ENCODE results near the gene GRID2. TPM values are rescaled to one million over a fixed set of nuclear protein-coding genes. Genes with fewer than 3 reads are reported as not detected.
"Not testable (repeated sequence)": the region's sequence is repeated elsewhere in the genome, so short reads cannot be mapped to it uniquely, and the experiment has no call there.

GRID2 gene
- polyA plus RNA-seq, 1 donor from 2014 or later = 14.9 TPM

- TF ChIP-seq EZH2 (IDR thresholded peaks at IDR 0.05; ENCODE audit: borderline replicate concordance, insufficient read depth, low read length, poor library complexity, severe bottlenecking) (no peak), EP300 (conservative IDR thresholded peaks at IDR 0.05; ENCODE audit: poor library complexity, severe bottlenecking) (no peak), RAD21 (conservative IDR thresholded peaks at IDR 0.05) (no peak), TAF1 (IDR thresholded peaks at IDR 0.05; ENCODE audit: low read depth) (no peak), SMC3 (conservative IDR thresholded peaks at IDR 0.05; ENCODE audit: poor library complexity) (no peak)
- H3K4me2 ChIP-seq (ENCODE audit: low read length) = no peak overlapping the region
- H3K79me2 ChIP-seq (replicated peaks; ENCODE audit: insufficient read depth, low read length) = no peaks in the 10 kb centered on the region
- no peaks in the 10 kb centered on the region for H3F3A ChIP-seq (ENCODE audit: insufficient read depth, low read length, poor library complexity, severe bottlenecking)
- no peaks in the 10 kb centered on the region for H3K36me3 ChIP-seq (ENCODE audit: insufficient read depth, low read length)
- H4K20me1 ChIP-seq (ENCODE audit: insufficient read depth) = no peaks in the 10 kb centered on the region
- H3K4me3 ChIP-seq (ENCODE audit: low read length) = no peak overlapping the region
- H3K27ac ChIP-seq (ENCODE audit: low read length) = no peak overlapping the region
- H2AFZ ChIP-seq (ENCODE audit: low read depth, low read length) = no peak overlapping the region
- H3K27me3 ChIP-seq (ENCODE audit: insufficient read depth, low read depth, low read length) = no peaks in the 10 kb centered on the region
- no peaks in the 10 kb centered on the region for H3K9me2 ChIP-seq (ENCODE audit: insufficient read depth, low read length)
- no peaks in the 10 kb centered on the region for H3K9me3 ChIP-seq (ENCODE audit: low read length)
- no peak overlapping the region for H3K9ac ChIP-seq (ENCODE audit: low read length)
Measured at GRCh38 chr4:92399032-92399431, 95.3 kb downstream of the GRID2 start.

GRCh38 chr4:92403525-92403924, 99.8 kb downstream of the GRID2 start:
- not testable (repeated sequence) for H3K4me3 ChIP-seq (ENCODE audit: low read length); H4K20me1 ChIP-seq (ENCODE audit: insufficient read depth); H3K79me2 ChIP-seq (replicated peaks; ENCODE audit: insufficient read depth, low read length); H3K36me3 ChIP-seq (ENCODE audit: insufficient read depth, low read length); H3K9ac ChIP-seq (ENCODE audit: low read length); H3F3A ChIP-seq (ENCODE audit: insufficient read depth, low read length, poor library complexity, severe bottlenecking); H3K4me2 ChIP-seq (ENCODE audit: low read length); H3K27ac ChIP-seq (ENCODE audit: low read length); H3K9me3 ChIP-seq (ENCODE audit: low read length); H3K9me2 ChIP-seq (ENCODE audit: insufficient read depth, low read length); H2AFZ ChIP-seq (ENCODE audit: low read depth, low read length); H3K27me3 ChIP-seq (ENCODE audit: insufficient read depth, low read depth, low read length)

GRCh38 chr4:92406488-92406887, 102.7 kb downstream of the GRID2 start:
- Histone ChIP-seq H3K27me3 (ENCODE audit: insufficient read depth, low read depth, low read length) (no peaks in the 10 kb centered on the region), H4K20me1 (ENCODE audit: insufficient read depth) (no peaks in the 10 kb centered on the region), H2AFZ (ENCODE audit: low read depth, low read length) (no peak overlapping the region), H3K27ac (ENCODE audit: low read length) (no peak overlapping the region), H3F3A (ENCODE audit: insufficient read depth, low read length, poor library complexity, severe bottlenecking) (no peaks in the 10 kb centered on the region), H3K9me3 (ENCODE audit: low read length) (no peaks in the 10 kb centered on the region), H3K9ac (ENCODE audit: low read length) (no peak overlapping the region), H3K36me3 (ENCODE audit: insufficient read depth, low read length) (no peaks in the 10 kb centered on the region), H3K79me2 (replicated peaks; ENCODE audit: insufficient read depth, low read length) (no peaks in the 10 kb centered on the region), H3K4me3 (ENCODE audit: low read length) (no peak overlapping the region), H3K4me2 (ENCODE audit: low read length) (no peak overlapping the region), H3K9me2 (ENCODE audit: insufficient read depth, low read length) (no peaks in the 10 kb centered on the region)
- TF ChIP-seq REST (IDR thresholded peaks at IDR 0.05; ENCODE audit: borderline replicate concordance) (no peak), EZH2 (IDR thresholded peaks at IDR 0.05; ENCODE audit: borderline replicate concordance, insufficient read depth, low read length, poor library complexity, severe bottlenecking) (no peak), TAF1 (IDR thresholded peaks at IDR 0.05; ENCODE audit: low read depth) (no peak), CTCF (IDR thresholded peaks at IDR 0.05; ENCODE audit: poor library complexity, severe bottlenecking) (no peak), EP300 (conservative IDR thresholded peaks at IDR 0.05; ENCODE audit: poor library complexity, severe bottlenecking) (no peak)

Data from neural cell (in vitro differentiated cells).